Immature natural killer cell (primary cell): Measurements from ENCODE around the gene CAPN11. TPM values are rescaled to one million over a fixed set of nuclear protein-coding genes. Genes with fewer than 3 reads are reported as not detected.
"Not testable (repeated sequence)": the region's sequence is repeated elsewhere in the genome, so short reads cannot be mapped to it uniquely, and the experiment has no call there.

ENCODE experiments used
- DNase-seq, 3 donors: peaks; one replicate each; pipeline ENCODE4 v3.0.0; 2022; ENCODE audit warnings: mixed read lengths in 1 of 3
- H3K27ac Mint-ChIP-seq, 6 donors: one replicate each; pipeline ENCODE4 v1.8.0; 2020; ENCODE audit warnings: mixed read lengths in 6 of 6, mild to moderate bottlenecking in 5 of 6, inconsistent platforms in 4 of 6, moderate library complexity in 3 of 6
- H3K27me3 Mint-ChIP-seq, 3 donors: one replicate each; pipeline ENCODE4 v1.8.0; 2020 to 2021; ENCODE audit warnings: low read depth in 3 of 3, mild to moderate bottlenecking in 3 of 3, mixed read lengths in 3 of 3, moderate library complexity in 3 of 3, inconsistent platforms in 1 of 3
- H3K36me3 Mint-ChIP-seq, 3 donors: one replicate each; pipeline ENCODE4 v1.8.0; 2020; ENCODE audit warnings: mixed read lengths in 3 of 3, inconsistent platforms in 2 of 3, mild to moderate bottlenecking in 2 of 3
- H3K4me1 Mint-ChIP-seq, 2 donors: one replicate each; pipeline ENCODE4 v1.8.0; 2020; ENCODE audit warnings: inconsistent platforms in 2 of 2, mild to moderate bottlenecking in 2 of 2, mixed read lengths in 2 of 2, moderate library complexity in 1 of 2
- H3K4me3 Mint-ChIP-seq, 5 donors: one replicate each; pipeline ENCODE4 v1.8.0; 2020; ENCODE audit warnings: mild to moderate bottlenecking in 5 of 5, mixed read lengths in 5 of 5, inconsistent platforms in 3 of 5, moderate library complexity in 3 of 5
- H3K9me3 Mint-ChIP-seq, 6 donors: one replicate each; pipeline ENCODE4 v1.8.0; 2020; ENCODE audit warnings: mild to moderate bottlenecking in 6 of 6, mixed read lengths in 6 of 6, inconsistent platforms in 4 of 6, moderate library complexity in 3 of 6
- polyA plus RNA-seq, 3 donors: library from polyadenylated mRNA; unstranded; fragments of 300-500 nt; fragmentation: Illumina TruSeq; gene quantifications; one replicate each; pipeline ENCODE4 v1.2.3, GENCODE V29; 2021

CAPN11 gene
- polyA plus RNA-seq, 3 donors from 2014 or later = 0.29 TPM; not detected in 2

DNA sequence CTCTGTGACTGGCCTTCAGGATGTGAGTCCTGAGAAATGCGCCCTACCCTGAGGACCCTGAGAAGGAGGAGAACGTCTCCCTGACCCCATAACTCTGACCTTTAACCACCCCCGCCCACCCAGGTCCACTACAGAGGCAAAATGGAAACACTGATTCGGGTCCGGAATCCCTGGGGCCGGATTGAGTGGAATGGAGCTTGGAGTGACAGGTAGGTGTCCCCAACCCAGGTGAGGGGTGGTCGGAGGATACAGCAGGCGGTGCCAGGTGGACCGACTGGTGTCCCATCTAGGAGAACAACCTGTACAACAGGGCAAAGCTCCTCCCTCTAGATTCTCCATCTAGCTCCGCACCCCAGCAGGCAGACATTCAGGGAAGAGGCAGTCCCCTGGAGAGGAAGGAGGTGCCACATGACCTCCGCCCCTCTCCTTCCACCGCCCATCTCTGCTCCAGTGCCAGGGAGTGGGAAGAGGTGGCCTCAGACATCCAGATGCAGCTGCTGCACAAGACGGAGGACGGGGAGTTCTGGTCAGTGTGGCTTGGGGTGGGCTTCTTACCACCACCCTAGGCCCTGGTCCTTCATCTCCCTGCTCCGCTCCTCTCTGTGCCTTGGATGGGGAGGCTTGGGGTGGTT lies 17.6 kb downstream of the CAPN11 start:
- Mint-ChIP-seq H3K27me3 (peaks cover 0 to 7% (median 6%) of the 10 kb centered on the region in 3 donors), H3K27ac (peak overlapping the region in 4 of 6 donors; percentile 23 to 79 (median 50)), H3K36me3 (no peaks in the 10 kb centered on the region), H3K4me3 (peak overlapping the region; percentile 18 to 75 (median 49)), H3K9me3 (no peaks in the 10 kb centered on the region), H3K4me1 (peaks cover 16 to 27% of the 10 kb centered on the region in 2 donors)
- DNase-seq = no peak

DNA sequence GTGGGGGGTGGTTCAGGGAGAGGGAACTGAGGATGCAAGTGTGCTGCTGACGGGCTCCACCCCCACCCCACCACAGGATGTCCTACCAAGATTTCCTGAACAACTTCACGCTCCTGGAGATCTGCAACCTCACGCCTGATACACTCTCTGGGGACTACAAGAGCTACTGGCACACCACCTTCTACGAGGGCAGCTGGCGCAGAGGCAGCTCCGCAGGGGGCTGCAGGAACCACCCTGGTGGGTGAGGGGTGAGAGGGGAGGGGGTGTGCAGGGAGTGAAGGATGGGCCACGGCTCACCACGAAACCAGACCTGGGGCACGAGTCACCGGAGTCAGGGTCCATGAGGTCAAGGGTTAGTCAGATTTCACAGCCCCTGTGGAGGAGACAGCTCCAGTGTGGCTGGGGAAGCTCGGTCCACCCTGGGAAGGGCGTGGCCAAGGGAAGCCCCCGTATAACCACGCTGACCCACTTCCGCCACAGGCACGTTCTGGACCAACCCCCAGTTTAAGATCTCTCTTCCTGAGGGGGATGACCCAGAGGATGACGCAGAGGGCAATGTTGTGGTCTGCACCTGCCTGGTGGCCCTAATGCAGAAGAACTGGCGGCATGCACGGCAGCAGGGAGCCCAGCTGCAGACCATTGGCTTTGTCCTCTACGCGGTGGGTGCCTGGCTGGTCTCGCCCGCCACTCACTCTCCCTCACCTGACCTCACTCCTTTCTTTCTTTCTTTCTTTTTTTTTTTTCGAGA lies 18.3 kb downstream of the CAPN11 start:
- Mint-ChIP-seq H3K27me3 (peaks cover 0 to 6% (median 4%) of the 10 kb centered on the region in 3 donors), H3K4me1 (peaks cover 16 to 27% of the 10 kb centered on the region in 2 donors), H3K4me3 (peak overlapping the region; percentile 49 to 75 (median 68)), H3K27ac (peak overlapping the region in 5 of 6 donors; percentile 34 to 85 (median 65)), H3K36me3 (no peaks in the 10 kb centered on the region), H3K9me3 (no peaks in the 10 kb centered on the region)
- DNase-seq = peak; percentile 68 to 77 (median 71)

DNA sequence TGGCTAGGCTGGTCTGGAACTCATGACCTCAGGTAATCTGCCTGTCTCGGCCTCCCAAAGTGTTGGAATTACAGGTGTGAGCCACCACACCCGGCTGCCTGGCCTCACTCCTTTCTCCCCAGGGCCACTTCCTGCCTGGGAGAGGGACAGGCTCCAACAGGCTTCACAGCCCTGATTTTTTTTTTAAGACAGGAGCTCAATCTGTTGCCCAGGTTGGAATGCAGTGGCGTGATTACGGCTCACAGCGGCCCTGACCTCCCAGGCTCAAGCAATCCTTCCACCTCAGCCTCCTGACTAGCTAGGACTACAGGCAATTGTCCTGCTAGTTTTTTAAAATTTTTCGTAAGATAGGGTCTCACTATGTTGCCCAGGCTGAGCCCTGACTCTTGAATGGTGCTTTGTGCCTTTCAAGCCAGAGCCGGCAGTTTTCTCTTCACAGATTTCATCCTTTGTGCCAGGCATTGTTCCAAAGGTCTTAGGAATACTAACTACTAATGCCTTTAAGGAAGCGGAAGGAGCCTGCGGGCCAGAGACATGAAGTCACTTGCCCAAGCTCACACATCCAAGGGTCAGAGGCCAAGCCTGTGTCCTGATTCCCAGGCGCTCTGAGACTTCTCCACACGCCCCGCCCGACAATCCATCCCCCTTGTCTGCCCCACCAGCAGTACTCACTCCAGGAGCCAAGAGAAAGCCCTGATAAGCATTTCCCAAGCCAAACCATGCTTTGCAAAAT lies 19.2 kb downstream of the CAPN11 start:
- H3K4me3 Mint-ChIP-seq = peak overlapping the region in 3 of 5 donors; percentile 1 to 35 (median 10)
- no peak for DNase-seq
- H3K27ac Mint-ChIP-seq = peak overlapping the region; percentile 7 to 85 (median 53)
- H3K9me3 Mint-ChIP-seq = no peaks in the 10 kb centered on the region
- H3K27me3 Mint-ChIP-seq = peaks cover 0 to 6% (median under 1%) of the 10 kb centered on the region in 3 donors
- peaks cover 14 to 23% of the 10 kb centered on the region in 2 donors for H3K4me1 Mint-ChIP-seq
- no peaks in the 10 kb centered on the region for H3K36me3 Mint-ChIP-seq

DNA sequence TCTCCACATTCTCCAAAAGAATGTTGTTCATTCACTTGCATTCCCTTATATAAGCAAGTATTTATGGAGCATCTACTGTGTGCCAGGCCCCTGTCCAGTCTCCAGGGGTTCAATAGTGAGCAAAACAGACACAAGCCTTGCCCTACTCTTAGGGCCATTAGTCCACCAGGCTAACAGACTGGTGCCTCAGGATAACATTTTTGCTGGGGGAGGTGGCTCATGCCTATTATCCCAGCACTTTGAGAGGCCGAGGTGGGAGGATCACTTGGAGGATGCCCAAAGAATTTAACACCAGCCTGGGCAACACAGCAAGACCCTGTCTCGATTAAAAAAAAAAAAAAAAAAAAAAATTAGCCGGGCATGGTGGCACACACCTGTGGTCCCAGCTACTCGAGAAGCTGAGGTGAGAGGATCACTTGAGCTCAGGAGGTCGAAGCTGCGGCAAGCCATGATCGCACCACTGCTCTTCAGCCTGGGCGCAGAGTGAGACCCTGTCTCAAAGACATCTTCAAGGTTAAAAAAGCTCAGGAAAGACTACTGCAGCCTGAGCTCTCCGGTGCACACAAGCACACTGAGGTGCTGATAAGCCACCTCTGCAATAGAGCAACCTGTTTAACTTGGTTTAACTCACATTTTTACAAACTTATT lies 19.9 kb downstream of the CAPN11 start:
- Mint-ChIP-seq H3K4me3 (peak overlapping the region in 1 of 5 donors; percentile 1), H3K36me3 (no peaks in the 10 kb centered on the region)

DNA sequence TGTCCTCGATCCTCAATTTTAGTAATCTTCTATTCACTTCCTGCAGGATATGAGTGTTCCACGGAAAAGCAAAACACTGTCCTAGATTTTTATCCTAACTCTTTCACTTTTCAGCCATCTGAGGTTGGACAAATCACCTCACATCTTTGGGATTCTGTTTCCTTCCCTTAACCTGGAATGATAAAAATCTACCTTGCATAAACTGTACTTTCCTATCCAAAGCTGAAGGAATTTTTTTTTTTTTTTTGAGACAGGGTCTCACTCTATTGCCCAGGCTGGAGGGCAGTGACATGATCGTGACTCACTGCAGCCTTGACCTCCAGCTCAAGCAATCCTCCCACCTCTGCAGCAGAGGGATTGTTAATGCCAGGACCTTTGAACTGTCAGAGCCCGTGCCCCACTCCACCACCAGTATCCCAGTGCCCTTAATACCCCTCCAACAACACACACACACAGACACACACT lies 20.5 kb downstream of the CAPN11 start:
- Mint-ChIP-seq H3K9me3 (no peaks in the 10 kb centered on the region), H3K36me3 (no peaks in the 10 kb centered on the region), H3K27me3 (peaks cover 0 to 6% (median 1%) of the 10 kb centered on the region in 3 donors), H3K27ac (peak overlapping the region in 4 of 6 donors; percentile 9 to 51 (median 28)), H3K4me3 (peak overlapping the region in 1 of 5 donors; percentile 6), H3K4me1 (peaks cover 14 to 21% of the 10 kb centered on the region in 2 donors)
- no peak for DNase-seq

More for the DNA sequence above, 19.9 kb downstream of the CAPN11 start:
- no peak for DNase-seq
- Mint-ChIP-seq H3K27ac (peak overlapping the region; percentile 7 to 85 (median 38)), H3K4me1 (peaks cover 14 to 21% of the 10 kb centered on the region in 2 donors), H3K9me3 (no peaks in the 10 kb centered on the region), H3K27me3 (peaks cover 0 to 6% (median 0%) of the 10 kb centered on the region in 3 donors)

DNA sequence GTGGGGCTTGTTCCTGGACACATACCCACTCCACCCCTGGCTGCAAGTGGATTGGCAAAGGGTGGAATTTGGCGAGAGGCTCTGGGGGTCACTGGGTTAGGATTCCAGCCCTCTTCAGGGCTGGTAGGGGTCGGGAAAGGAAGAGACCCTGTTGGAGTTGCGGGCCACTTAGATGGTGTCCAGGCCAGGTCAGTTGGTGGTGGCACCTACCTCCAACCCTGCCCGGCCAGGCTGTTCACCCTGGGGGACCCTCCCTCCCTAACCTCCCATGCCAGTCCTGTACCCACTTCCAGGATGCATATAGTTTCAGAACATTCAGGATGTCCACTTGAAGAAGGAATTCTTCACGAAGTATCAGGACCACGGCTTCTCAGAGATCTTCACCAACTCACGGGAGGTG lies 21.0 kb downstream of the CAPN11 start:
- DNase-seq = no peak
- no peaks in the 10 kb centered on the region for H3K9me3 Mint-ChIP-seq
- peak overlapping the region in 2 of 6 donors; percentile 19 to 51 for H3K27ac Mint-ChIP-seq
- peaks cover 14 to 21% of the 10 kb centered on the region in 2 donors for H3K4me1 Mint-ChIP-seq
- H3K36me3 Mint-ChIP-seq = no peaks in the 10 kb centered on the region
- no peak overlapping the region for H3K4me3 Mint-ChIP-seq
- peaks cover 0 to 6% (median 2%) of the 10 kb centered on the region in 3 donors for H3K27me3 Mint-ChIP-seq

DNA sequence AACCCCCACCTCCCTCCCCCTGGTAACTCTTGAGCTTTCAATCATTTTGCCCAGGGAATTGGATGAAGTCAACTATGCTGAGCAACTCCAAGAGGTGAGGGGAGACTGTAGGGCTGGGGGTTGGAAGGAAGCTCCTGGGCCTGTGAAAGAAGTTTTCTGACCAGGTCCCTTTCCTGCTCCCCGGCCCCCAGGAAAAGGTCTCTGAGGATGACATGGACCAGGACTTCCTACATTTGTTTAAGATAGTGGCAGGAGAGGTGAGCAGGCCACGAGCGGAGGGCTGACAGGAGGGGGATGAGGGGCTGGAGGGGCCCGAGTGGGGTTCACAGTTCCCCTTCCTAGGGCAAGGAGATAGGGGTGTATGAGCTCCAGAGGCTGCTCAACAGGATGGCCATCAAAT lies 21.8 kb downstream of the CAPN11 start:
- no peaks in the 10 kb centered on the region for H3K9me3 Mint-ChIP-seq
- H3K36me3 Mint-ChIP-seq = no peaks in the 10 kb centered on the region
- H3K27me3 Mint-ChIP-seq = peaks cover 0 to 6% (median 2%) of the 10 kb centered on the region in 3 donors
- H3K4me3 Mint-ChIP-seq = no peak overlapping the region
- no peak for DNase-seq
- H3K4me1 Mint-ChIP-seq = peaks cover 14 to 21% of the 10 kb centered on the region in 2 donors
- peak overlapping the region in 1 of 6 donors; percentile 67 for H3K27ac Mint-ChIP-seq

DNA sequence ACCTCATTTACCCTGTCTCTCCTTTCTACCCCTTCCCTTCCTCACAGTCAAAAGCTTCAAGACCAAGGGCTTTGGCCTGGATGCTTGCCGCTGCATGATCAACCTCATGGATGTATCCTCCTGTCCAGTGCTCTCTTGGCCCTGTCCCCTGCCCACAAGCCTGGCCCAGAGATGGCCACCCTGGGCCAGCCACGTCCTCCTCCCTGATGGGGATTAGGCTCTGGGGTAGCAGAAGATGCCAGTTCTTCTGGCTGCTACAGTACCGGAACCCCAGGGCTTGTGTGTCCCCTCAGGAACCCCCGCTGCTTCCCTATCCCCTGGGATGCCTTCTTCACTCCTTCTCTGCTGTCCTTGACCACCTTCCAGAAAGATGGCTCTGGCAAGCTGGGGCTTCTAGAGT lies 22.3 kb downstream of the CAPN11 start:
- Mint-ChIP-seq H3K4me3 (no peak overlapping the region), H3K9me3 (no peaks in the 10 kb centered on the region), H3K36me3 (no peaks in the 10 kb centered on the region), H3K27ac (no peak overlapping the region), H3K4me1 (peaks cover 14 to 21% of the 10 kb centered on the region in 2 donors), H3K27me3 (peaks cover 0 to 6% (median 2%) of the 10 kb centered on the region in 3 donors)
- DNase-seq = no peak

DNA sequence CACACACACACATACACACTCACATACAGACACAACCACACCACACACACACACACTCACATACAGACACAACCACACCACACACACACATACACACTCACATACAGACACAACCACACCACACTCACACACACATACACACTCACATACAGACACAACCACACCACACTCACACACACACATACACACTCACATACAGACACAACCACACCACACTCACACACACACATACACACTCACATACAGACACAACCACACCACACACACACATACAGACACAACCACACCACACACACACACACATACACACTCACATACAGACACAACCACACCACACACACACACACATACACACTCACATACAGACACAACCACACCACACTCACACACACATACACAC lies 23.2 kb downstream of the CAPN11 start:
- H3K27ac Mint-ChIP-seq, DNase-seq, H3K4me3 Mint-ChIP-seq, H3K9me3 Mint-ChIP-seq, H3K27me3 Mint-ChIP-seq, H3K36me3 Mint-ChIP-seq: not testable (repeated sequence)
- peaks cover 7 to 12% of the 10 kb centered on the region in 2 donors for H3K4me1 Mint-ChIP-seq

DNA sequence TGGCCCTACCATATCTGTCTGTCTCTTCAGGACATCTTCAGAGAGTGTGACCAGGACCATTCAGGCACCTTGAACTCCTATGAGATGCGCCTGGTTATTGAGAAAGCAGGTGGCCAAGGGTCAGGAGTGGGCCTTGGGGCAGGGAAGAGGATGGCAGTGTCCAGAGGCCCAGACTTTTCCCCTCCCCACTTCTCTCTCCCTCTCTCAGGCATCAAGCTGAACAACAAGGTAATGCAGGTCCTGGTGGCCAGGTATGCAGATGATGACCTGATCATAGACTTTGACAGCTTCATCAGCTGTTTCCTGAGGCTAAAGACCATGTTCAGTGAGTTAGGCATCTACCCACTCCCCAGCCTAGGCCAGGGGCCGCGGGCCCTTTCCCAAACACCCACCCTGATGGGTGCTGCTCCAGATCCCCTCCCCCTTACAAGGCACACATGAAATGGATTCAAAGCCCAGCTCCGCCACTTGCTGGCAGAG lies 24.3 kb downstream of the CAPN11 start:
- no peak for DNase-seq
- Mint-ChIP-seq H3K27me3 (peaks cover 0 to 8% (median 3%) of the 10 kb centered on the region in 3 donors), H3K36me3 (no peaks in the 10 kb centered on the region), H3K9me3 (no peaks in the 10 kb centered on the region), H3K4me1 (peaks cover 0 to under 1% of the 10 kb centered on the region in 2 donors), H3K27ac (no peak overlapping the region), H3K4me3 (no peak overlapping the region)

DNA sequence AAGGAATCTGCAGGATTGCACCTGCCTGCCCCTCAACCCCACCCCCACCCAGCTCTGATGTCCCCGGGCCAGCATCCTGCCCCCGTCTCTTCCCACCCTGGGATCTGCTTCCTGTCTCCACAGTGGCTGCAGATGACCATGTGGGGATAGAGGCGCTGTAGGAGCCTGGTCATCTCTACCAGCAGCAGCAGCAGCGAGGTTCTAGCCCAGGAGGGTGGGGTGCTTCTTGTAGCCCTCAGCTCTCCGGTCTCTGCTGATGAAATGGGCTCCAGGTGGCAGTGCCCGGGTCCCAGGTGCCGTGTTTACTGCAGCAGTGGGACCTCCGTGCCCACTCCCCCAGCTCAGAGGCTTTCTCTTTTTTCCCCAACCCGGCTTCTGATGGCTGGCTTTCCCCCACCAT lies 25.2 kb downstream of the CAPN11 start:
- Mint-ChIP-seq H3K4me1 (no peaks in the 10 kb centered on the region), H3K27me3 (peaks cover 0 to 8% (median 3%) of the 10 kb centered on the region in 3 donors), H3K9me3 (no peaks in the 10 kb centered on the region), H3K4me3 (no peak overlapping the region), H3K27ac (no peak overlapping the region), H3K36me3 (no peaks in the 10 kb centered on the region)
- no peak for DNase-seq

DNA sequence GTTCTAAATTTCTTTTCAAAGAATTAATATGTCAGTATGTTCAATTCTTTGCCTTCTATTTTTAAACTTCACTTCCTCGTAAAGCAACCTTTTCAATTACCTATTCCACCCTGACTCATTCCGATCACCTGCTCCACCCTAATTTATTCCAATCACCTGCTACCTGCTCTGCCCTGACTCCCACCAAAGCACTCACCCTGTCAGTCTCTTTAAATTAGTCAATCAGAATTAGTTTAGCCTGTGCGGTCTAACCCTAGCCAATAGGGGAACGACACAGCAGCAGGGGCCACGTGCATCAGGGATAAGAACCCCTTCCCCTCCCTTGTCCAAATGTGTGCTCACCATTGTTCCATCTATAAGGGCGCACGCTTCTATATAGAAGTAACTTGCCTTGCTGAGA lies 26.7 kb downstream of the CAPN11 start:
- not testable (repeated sequence) for H3K27ac Mint-ChIP-seq, H3K27me3 Mint-ChIP-seq, DNase-seq, H3K36me3 Mint-ChIP-seq, H3K9me3 Mint-ChIP-seq, H3K4me3 Mint-ChIP-seq, H3K4me1 Mint-ChIP-seq

DNA sequence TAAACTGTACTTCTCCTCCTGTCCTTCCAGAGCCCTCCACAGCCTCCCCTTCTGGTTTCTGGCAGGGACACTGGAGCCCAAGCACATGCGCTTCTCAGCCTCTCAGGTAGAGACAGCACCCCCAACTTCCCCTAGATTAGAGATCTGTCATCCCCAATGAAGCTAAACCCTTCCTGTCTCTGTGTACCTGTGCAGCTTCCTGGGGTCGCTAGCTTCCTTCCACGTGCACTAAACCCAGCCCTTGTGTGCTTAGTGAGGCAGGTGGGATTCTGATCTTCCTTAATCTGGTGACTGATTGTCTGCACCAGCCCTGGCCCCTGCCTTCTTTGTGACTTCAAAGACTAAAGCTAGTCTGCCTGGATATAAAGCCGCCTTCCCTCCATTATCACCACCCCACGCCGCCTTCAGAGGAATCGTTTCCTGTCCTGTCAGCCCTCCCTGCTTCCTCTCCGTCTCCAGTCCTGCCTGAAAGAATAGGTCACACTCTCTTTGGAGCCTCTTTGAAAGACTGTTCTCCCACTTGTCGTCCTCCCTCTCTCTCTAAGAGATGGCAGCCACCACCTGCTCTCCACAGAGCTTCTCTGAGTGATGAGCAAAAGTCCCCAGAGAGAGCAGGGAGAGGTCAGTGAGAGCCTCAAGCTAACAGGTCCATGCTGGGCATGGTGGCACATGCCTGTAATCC lies 27.5 kb downstream of the CAPN11 start:
- H3K4me1 Mint-ChIP-seq = no peaks in the 10 kb centered on the region
- no peak overlapping the region for H3K27ac Mint-ChIP-seq
- H3K4me3 Mint-ChIP-seq = no peak overlapping the region
- no peaks in the 10 kb centered on the region for H3K36me3 Mint-ChIP-seq
- peaks cover 0 to 8% (median 3%) of the 10 kb centered on the region in 3 donors for H3K27me3 Mint-ChIP-seq
- H3K9me3 Mint-ChIP-seq = no peaks in the 10 kb centered on the region
- no peak for DNase-seq
